A549 (cell line): ENCODE data around the gene PIK3C3.

ENCODE experiments used
- POLR2A ChIP-seq: IDR thresholded peaks from 2 replicates; pipeline ENCODE4 v1.6.1; 2012; ENCODE audit warnings: mild to moderate bottlenecking, low read length
- TF ChIP-seq, protein P1 (sequence below): fragments of >200 bp; sonication (Bioruptor Twin); formaldehyde crosslinking; IDR thresholded peaks from 3 replicates; pipeline ENCODE4 v1.5.1; 2016
- TF ChIP-seq, protein P2 (sequence below): fragments of 200-600 bp; sonication (generic); IDR thresholded peaks from 2 replicates; pipeline ENCODE4 v1.6.1; 2016; ENCODE audit warnings: antibody characterized with exemption, mild to moderate bottlenecking, moderate library complexity

DNA sequence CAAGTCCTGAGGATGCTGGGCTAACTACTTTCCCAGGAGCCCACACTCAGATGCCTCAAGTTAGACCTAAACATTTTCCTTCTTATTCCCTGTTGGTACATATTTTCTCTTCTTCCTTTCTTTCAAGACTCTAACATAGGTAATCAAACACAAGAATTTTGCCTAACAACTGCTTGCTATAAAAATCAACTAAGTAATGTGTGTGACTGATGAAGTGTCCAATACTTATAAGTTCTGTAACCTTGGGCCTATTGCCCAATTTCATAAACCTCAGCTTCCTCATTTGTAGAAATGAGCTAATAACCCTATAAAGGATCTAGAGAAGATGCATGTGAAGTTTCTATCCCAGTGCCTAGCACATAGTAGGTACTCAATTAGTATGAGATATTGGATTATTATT is 31.6 kb upstream of the PIK3C3 start:
- TF ChIP-seq, protein P1, sequence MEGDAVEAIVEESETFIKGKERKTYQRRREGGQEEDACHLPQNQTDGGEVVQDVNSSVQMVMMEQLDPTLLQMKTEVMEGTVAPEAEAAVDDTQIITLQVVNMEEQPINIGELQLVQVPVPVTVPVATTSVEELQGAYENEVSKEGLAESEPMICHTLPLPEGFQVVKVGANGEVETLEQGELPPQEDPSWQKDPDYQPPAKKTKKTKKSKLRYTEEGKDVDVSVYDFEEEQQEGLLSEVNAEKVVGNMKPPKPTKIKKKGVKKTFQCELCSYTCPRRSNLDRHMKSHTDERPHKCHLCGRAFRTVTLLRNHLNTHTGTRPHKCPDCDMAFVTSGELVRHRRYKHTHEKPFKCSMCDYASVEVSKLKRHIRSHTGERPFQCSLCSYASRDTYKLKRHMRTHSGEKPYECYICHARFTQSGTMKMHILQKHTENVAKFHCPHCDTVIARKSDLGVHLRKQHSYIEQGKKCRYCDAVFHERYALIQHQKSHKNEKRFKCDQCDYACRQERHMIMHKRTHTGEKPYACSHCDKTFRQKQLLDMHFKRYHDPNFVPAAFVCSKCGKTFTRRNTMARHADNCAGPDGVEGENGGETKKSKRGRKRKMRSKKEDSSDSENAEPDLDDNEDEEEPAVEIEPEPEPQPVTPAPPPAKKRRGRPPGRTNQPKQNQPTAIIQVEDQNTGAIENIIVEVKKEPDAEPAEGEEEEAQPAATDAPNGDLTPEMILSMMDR, result no peak
- TF ChIP-seq, protein P2, sequence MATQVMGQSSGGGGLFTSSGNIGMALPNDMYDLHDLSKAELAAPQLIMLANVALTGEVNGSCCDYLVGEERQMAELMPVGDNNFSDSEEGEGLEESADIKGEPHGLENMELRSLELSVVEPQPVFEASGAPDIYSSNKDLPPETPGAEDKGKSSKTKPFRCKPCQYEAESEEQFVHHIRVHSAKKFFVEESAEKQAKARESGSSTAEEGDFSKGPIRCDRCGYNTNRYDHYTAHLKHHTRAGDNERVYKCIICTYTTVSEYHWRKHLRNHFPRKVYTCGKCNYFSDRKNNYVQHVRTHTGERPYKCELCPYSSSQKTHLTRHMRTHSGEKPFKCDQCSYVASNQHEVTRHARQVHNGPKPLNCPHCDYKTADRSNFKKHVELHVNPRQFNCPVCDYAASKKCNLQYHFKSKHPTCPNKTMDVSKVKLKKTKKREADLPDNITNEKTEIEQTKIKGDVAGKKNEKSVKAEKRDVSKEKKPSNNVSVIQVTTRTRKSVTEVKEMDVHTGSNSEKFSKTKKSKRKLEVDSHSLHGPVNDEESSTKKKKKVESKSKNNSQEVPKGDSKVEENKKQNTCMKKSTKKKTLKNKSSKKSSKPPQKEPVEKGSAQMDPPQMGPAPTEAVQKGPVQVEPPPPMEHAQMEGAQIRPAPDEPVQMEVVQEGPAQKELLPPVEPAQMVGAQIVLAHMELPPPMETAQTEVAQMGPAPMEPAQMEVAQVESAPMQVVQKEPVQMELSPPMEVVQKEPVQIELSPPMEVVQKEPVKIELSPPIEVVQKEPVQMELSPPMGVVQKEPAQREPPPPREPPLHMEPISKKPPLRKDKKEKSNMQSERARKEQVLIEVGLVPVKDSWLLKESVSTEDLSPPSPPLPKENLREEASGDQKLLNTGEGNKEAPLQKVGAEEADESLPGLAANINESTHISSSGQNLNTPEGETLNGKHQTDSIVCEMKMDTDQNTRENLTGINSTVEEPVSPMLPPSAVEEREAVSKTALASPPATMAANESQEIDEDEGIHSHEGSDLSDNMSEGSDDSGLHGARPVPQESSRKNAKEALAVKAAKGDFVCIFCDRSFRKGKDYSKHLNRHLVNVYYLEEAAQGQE, result no peak
- no peak for TF ChIP-seq POLR2A
